ENCODE data around the gene ADAM17. TPM values are rescaled to one million over a fixed set of nuclear protein-coding genes. Genes with fewer than 3 reads are reported as not detected.

The ADAM17 gene
- total RNA-seq, 2 donors from 2014 or later = 49.1 to 50.4 TPM

DNA sequence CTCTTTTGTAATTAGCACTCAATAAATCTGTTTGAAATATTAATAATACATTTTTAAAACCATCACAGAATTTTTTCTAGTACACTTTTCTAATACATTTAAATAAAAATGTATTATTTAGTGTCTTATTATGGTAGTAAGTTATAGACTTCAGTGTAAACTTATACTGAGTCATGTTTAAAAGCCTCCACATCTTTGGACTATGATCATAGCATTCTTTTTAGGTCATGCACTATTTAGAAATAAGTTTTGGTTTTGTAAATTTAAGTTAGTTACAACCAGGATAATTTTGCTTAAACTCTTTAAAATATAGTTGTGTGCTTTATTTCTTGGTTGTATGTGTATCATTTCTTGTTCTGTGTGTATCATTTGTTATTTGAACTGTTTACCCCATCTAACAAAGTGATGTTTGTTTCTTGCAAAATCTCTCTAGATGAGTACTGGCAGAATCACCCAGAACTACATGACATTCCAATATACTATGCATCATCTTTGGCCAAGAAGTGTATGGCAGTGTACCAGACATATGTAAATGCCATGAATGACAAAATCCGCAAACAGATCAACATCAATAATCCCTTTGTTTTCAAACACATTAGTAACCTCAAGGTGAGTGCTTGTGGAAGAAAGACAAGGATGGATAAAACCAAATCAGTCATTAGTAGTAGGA is 115.4 kb downstream of the ADAM17 start:
- Histone ChIP-seq H3K4me3 (ENCODE audit: low read length) (no peak overlapping the region), H3K9me3 (ENCODE audit: control insufficient read depth, low read length) (no peaks in the 10 kb centered on the region), H3K27ac (ENCODE audit: low read depth, low read length) (no peak overlapping the region), H3K36me3 (ENCODE audit: control insufficient read depth, insufficient read depth, low read length) (peaks cover 78% of the 10 kb centered on the region), H3K4me1 (ENCODE audit: control insufficient read depth, insufficient read depth, low read length) (no peaks in the 10 kb centered on the region), H3K9ac (ENCODE audit: extremely low read depth, low read length, poor library complexity, severe bottlenecking) (no peak overlapping the region), H3K27me3 (ENCODE audit: control insufficient read depth, insufficient read depth, low read length, poor library complexity, severe bottlenecking) (no peaks in the 10 kb centered on the region)
- no peak for DNase-seq
- Mint-ChIP-seq H3K9me3 (no peaks in the 10 kb centered on the region), H3K36me3 (ENCODE audit: low read depth) (peaks cover 74% of the 10 kb centered on the region), H3K4me1 (no peaks in the 10 kb centered on the region), H3K4me3 (no peak overlapping the region), H3K27me3 (ENCODE audit: insufficient read depth) (no peaks in the 10 kb centered on the region), H3K27ac (no peak overlapping the region)
- WGBS, 2 experiments (ENCODE audit: insufficient coverage in 1 of 2, insufficient read length in 1 of 2) = 100% methylated on average over 1 of the region's 1 CpG; no CpG with 5 or more reads in 1 of the 2 experiments
- TF ChIP-seq, protein P1, sequence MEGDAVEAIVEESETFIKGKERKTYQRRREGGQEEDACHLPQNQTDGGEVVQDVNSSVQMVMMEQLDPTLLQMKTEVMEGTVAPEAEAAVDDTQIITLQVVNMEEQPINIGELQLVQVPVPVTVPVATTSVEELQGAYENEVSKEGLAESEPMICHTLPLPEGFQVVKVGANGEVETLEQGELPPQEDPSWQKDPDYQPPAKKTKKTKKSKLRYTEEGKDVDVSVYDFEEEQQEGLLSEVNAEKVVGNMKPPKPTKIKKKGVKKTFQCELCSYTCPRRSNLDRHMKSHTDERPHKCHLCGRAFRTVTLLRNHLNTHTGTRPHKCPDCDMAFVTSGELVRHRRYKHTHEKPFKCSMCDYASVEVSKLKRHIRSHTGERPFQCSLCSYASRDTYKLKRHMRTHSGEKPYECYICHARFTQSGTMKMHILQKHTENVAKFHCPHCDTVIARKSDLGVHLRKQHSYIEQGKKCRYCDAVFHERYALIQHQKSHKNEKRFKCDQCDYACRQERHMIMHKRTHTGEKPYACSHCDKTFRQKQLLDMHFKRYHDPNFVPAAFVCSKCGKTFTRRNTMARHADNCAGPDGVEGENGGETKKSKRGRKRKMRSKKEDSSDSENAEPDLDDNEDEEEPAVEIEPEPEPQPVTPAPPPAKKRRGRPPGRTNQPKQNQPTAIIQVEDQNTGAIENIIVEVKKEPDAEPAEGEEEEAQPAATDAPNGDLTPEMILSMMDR (conservative IDR thresholded peaks at IDR 0.05) = no peak

- no peaks in the 10 kb centered on the region for H3K27me3 Mint-ChIP-seq (ENCODE audit: insufficient read depth)
- 100% methylated on average over 1 of the region's 1 CpG; no CpG with 5 or more reads in 1 of the 2 experiments for WGBS, 2 experiments (ENCODE audit: insufficient coverage in 1 of 2, insufficient read length in 1 of 2)
- H3K36me3 Mint-ChIP-seq (ENCODE audit: low read depth) = peaks cover 75% of the 10 kb centered on the region
- H3K4me1 ChIP-seq (ENCODE audit: control insufficient read depth, insufficient read depth, low read length) = no peaks in the 10 kb centered on the region
- no peak for DNase-seq
- no peak overlapping the region for H3K4me3 Mint-ChIP-seq
- H3K9ac ChIP-seq (ENCODE audit: extremely low read depth, low read length, poor library complexity, severe bottlenecking) = no peak overlapping the region
- H3K27me3 ChIP-seq (ENCODE audit: control insufficient read depth, insufficient read depth, low read length, poor library complexity, severe bottlenecking) = no peaks in the 10 kb centered on the region
- no peak overlapping the region for H3K27ac Mint-ChIP-seq
- peaks cover 78% of the 10 kb centered on the region for H3K36me3 ChIP-seq (ENCODE audit: control insufficient read depth, insufficient read depth, low read length)
- no peak overlapping the region for H3K4me3 ChIP-seq (ENCODE audit: low read length)
- H3K9me3 ChIP-seq (ENCODE audit: control insufficient read depth, low read length) = no peaks in the 10 kb centered on the region
- H3K4me1 Mint-ChIP-seq = no peaks in the 10 kb centered on the region
- H3K27ac ChIP-seq (ENCODE audit: low read depth, low read length) = no peak overlapping the region
- TF ChIP-seq, protein P1 (conservative IDR thresholded peaks at IDR 0.05) = no peak
- H3K9me3 Mint-ChIP-seq = no peaks in the 10 kb centered on the region
Observed at GRCh38 chr2:9439536-9439935, 116.1 kb downstream of the ADAM17 start.

Other genes with a start within 250 kb of the ADAM17 start
- 10 to 100 TPM; 34.9 to 58.9 TPM for gene ITGB1BP1, start 132.3 kb downstream of the ADAM17 start, total RNA-seq
- 10 to 100 TPM; 75.0 to 85.2 TPM for gene CPSF3, start 132.2 kb downstream of the ADAM17 start, total RNA-seq
- 10 to 100 TPM; 33.6 to 50.6 TPM for gene IAH1, start 81.3 kb downstream of the ADAM17 start, total RNA-seq
- gene YWHAQ, start 75.2 kb upstream of the ADAM17 start, total RNA-seq = 100 to 1,000 TPM; 357 to 374 TPM

Measured in endodermal cell (in vitro differentiated cells).